Measurements from ENCODE around the gene PROSER3.
A peak's percentile ranks its signal among the peaks of the same experiment; 100 is the strongest.
"Not testable (repeated sequence)": the region's sequence is repeated elsewhere in the genome, so short reads cannot be mapped to it uniquely, and the experiment has no call there.

PROSER3 gene

GRCh38 chr19:35755550-35756376 lies 2.2 kb upstream of the PROSER3 start:
- peak; percentile 64 for DNase-seq

- DNase-seq = peak; percentile 15
Measured at GRCh38 chr19:35756377-35757230, 1.4 kb upstream of the PROSER3 start, which contains the start of gene HSPB6. Gene HSPB6, minus strand, starts transcription at chr19:35757029. Its CDS starts 21 bp downstream, at chr19:35757008.

GRCh38 chr19:35757231-35757748 lies 686 bp upstream of the PROSER3 start:
- no peak for DNase-seq

- no peak for DNase-seq
Measured at GRCh38 chr19:35759697-35760096, 1.7 kb downstream of the PROSER3 start.

- DNase-seq = no peak
Measured at GRCh38 chr19:35760711-35761349, 2.9 kb downstream of the PROSER3 start.

GRCh38 chr19:35764432-35765315 lies 6.7 kb downstream of the PROSER3 start:
- no peak for DNase-seq

GRCh38 chr19:35766571-35767104 lies 8.7 kb downstream of the PROSER3 start:
- DNase-seq = no peak

- no peak for DNase-seq
Measured at GRCh38 chr19:35767288-35768081, 9.5 kb downstream of the PROSER3 start.

GRCh38 chr19:35768082-35768421 lies 10.1 kb downstream of the PROSER3 start:
- no peak for DNase-seq

- DNase-seq = not testable (repeated sequence)
Measured at GRCh38 chr19:35772362-35772761, 14.4 kb downstream of the PROSER3 start.

- no peak for DNase-seq
Measured at GRCh38 chr19:35773020-35773806, 15.2 kb downstream of the PROSER3 start.

GRCh38 chr19:35774274-35775045 lies 16.5 kb downstream of the PROSER3 start:
- DNase-seq = no peak

GRCh38 chr19:35775046-35775297 lies 17.0 kb downstream of the PROSER3 start:
- no peak for DNase-seq

GRCh38 chr19:35775298-35776101 lies 17.5 kb downstream of the PROSER3 start, which contains the start of gene ARHGAP33:
Gene ARHGAP33, plus strand, starts transcription at chr19:35775564. Its CDS starts 95 bp downstream, at chr19:35775659.
- peak; percentile 99 for DNase-seq

GRCh38 chr19:35776102-35776788 lies 18.3 kb downstream of the PROSER3 start:
- no peak for DNase-seq

- DNase-seq = no peak
Measured at GRCh38 chr19:35777086-35777841, 19.3 kb downstream of the PROSER3 start.

- DNase-seq = no peak
Measured at GRCh38 chr19:35777961-35778360, 20.0 kb downstream of the PROSER3 start.
